ENCODE data around the gene SWAP70. TPM values are rescaled to one million over a fixed set of nuclear protein-coding genes. Genes with fewer than 3 reads are reported as not detected.
A peak's percentile ranks its signal among the peaks of the same experiment; 100 is the strongest.

Gene SWAP70
- total and polyA plus RNA-seq, 9 of the 15 experiments (the other 6 are each of a cell fraction or from before 2014, with no cell fraction given) = 1.7 to 4.9 (median 3.9) TPM

GRCh38 chr11:9651481-9651880 is 12.4 kb upstream of the SWAP70 start:
- no peak overlapping the region for H3K27ac ChIP-seq (ENCODE audit: extremely low read depth, low read depth, low read length)
- ChIA-PET CTCF (ENCODE audit: low intra/inter-chr PET ratio) (no interaction called here), POLR2A (interaction anchor here (0.6 to 1.5 kb wide), 4 partner anchors 11 to 954 kb away, joined by 3 to 6 read pairs (median 4); no protein-coding TSS in a partner anchor)
- BruUV-seq (replicated peaks) = no TSS peak
- peak overlapping the region; percentile 51 for H2AFZ ChIP-seq (ENCODE audit: low read depth, low read length)
- H3K9ac ChIP-seq (ENCODE audit: insufficient read depth in 1 of 2, low read depth in 2 of 2, low read length in 2 of 2) = no peak overlapping the region
- no peak; the same call in 2 of the 3 replicates for ATAC-seq
- in situ Hi-C loops (cut with MboI) (no loop called here), intact Hi-C loops (cut with micrococcal nuclease) (no loop called here)
- no peaks in the 10 kb centered on the region for H3K9me3 ChIP-seq (replicated peaks; ENCODE audit: control insufficient read depth, insufficient read depth, low read depth, low read length)
- no peaks in the 10 kb centered on the region for H3K9me1 ChIP-seq (ENCODE audit: control insufficient read depth, insufficient read depth, low read length)
- no peaks in the 10 kb centered on the region for H3K27me3 ChIP-seq (ENCODE audit: control insufficient read depth in 2 of 2, insufficient read depth in 2 of 2, low read length in 2 of 2)
- no peak for FAIRE-seq
- H3K4me1 ChIP-seq (replicated peaks in 1 of 2; ENCODE audit: control insufficient read depth in 2 of 2, insufficient read depth in 2 of 2, low read length in 2 of 2) = peaks cover 6 to 16% of the 10 kb centered on the region in 2 experiments
- H4K20me1 ChIP-seq (replicated peaks; ENCODE audit: control insufficient read depth, insufficient read depth, low read length) = no peaks in the 10 kb centered on the region
- no peaks in the 10 kb centered on the region for H3K79me2 ChIP-seq (ENCODE audit: control insufficient read depth, insufficient read depth, low read length)
- no peak for DNase-seq (ENCODE audit: extremely low read depth in 1 of 4, low spot score in 3 of 4)
- WGBS (ENCODE audit: insufficient coverage, low coverage, missing lambda C conversion rate) = 69% methylated on average over 7 of the region's 7 CpGs
- H3K4me2 ChIP-seq (ENCODE audit: insufficient read depth, low read length) = no peak overlapping the region
- no peaks in the 10 kb centered on the region for H3K36me3 ChIP-seq (ENCODE audit: control insufficient read depth, insufficient read depth, low read length)
- H3K4me3 ChIP-seq = no peak overlapping the region
- no peak for TF ChIP-seq ZNF785 (CRISPR knock-in tag; IDR thresholded peaks at IDR 0.05)
- no peak for TF ChIP-seq ZNF407 (IDR thresholded peaks at IDR 0.05; ENCODE audit: low read depth)
- TF ChIP-seq ZBTB43 (CRISPR knock-in tag; IDR thresholded peaks at IDR 0.05) = no peak
- TF ChIP-seq NCOR1 (IDR thresholded peaks at IDR 0.05) = no peak
- TF ChIP-seq ELK1 (CRISPR knock-in tag; IDR thresholded peaks at IDR 0.05) = no peak
- no peak for TF ChIP-seq ZNF324 (CRISPR knock-in tag; IDR thresholded peaks at IDR 0.05)
- TF ChIP-seq CSDE1 (IDR thresholded peaks at IDR 0.05) = no peak
- TF ChIP-seq POU5F1 (IDR thresholded peaks at IDR 0.05; ENCODE audit: borderline replicate concordance, low read depth, low read length, partially characterized antibody) = no peak
- no peak for TF ChIP-seq FUS (optimal IDR thresholded peaks at IDR 0.05; ENCODE audit: low read depth, low read length)
- no peak for TF ChIP-seq ASH1L (IDR thresholded peaks at IDR 0.05; ENCODE audit: borderline replicate concordance, low read depth, partially characterized antibody)
- TF ChIP-seq ZNF584 (CRISPR knock-in tag; IDR thresholded peaks at IDR 0.05; ENCODE audit: low read depth) = no peak
- no peak for TF ChIP-seq CC2D1A (IDR thresholded peaks at IDR 0.05)
- no peak for TF ChIP-seq NR2C2 (CRISPR knock-in tag; IDR thresholded peaks at IDR 0.05)
- TF ChIP-seq NR2C2 (tag; IDR thresholded peaks at IDR 0.05) = no peak

Data from K562 (cell line).